SK-N-SH treated with all-trans-retinoic acid at 6 μM for 48 hours (cell line): Measurements from ENCODE around the gene SAE1.

ENCODE experiments used
- ATAC-seq: fragments of 200-7000 bp; cut with Tn5 transposase; 3 replicates; pipeline ENCODE4 v1.9.1; 2020; ENCODE audit warnings: mild to moderate bottlenecking, moderate library complexity
- GLIS3 ChIP-seq: fragments of 250-450 bp; sonication (Bioruptor Pico); IDR thresholded peaks from 2 replicates; pipeline ENCODE4 v1.5.0; 2020; ENCODE audit warnings: mild to moderate bottlenecking, moderate library complexity
- OSR1 ChIP-seq: fragments of 250-450 bp; sonication (Bioruptor Pico); IDR thresholded peaks from 2 replicates; pipeline ENCODE4 v1.8.0; 2022; ENCODE audit warnings: moderate library complexity, mild to moderate bottlenecking, inconsistent platforms
- PPARA ChIP-seq: fragments of 250-450 bp; sonication (Bioruptor Pico); IDR thresholded peaks from 2 replicates; pipeline ENCODE4 v1.5.0; 2020; ENCODE audit warnings: mild to moderate bottlenecking, borderline replicate concordance
- RARB ChIP-seq: fragments of 250-450 bp; sonication (Bioruptor Pico); IDR thresholded peaks from 2 replicates; pipeline ENCODE4 v1.8.0; 2021; ENCODE audit warnings: mild to moderate bottlenecking, moderate library complexity
- SNAI2 ChIP-seq: fragments of 250-450 bp; sonication (Bioruptor Pico); IDR thresholded peaks from 2 replicates; pipeline ENCODE4 v1.5.0; 2020; ENCODE audit warnings: mild to moderate bottlenecking, moderate library complexity
- ZFP3 ChIP-seq: fragments of 250-450 bp; sonication (Bioruptor Pico); IDR thresholded peaks from 2 replicates; pipeline ENCODE4 v1.5.0; 2020; ENCODE audit warnings: mild to moderate bottlenecking, moderate library complexity
- ZFP30 ChIP-seq: fragments of 450-650 bp; formaldehyde crosslinking; IDR thresholded peaks from 2 replicates; pipeline ENCODE4 v1.5.0; 2022; ENCODE audit warnings: mild to moderate bottlenecking, moderate library complexity
- ZNF565 ChIP-seq: fragments of 450-650 bp; formaldehyde crosslinking; conservative IDR thresholded peaks from 2 replicates; pipeline ENCODE4 v1.5.0; 2020; ENCODE audit warnings: low read depth, mild to moderate bottlenecking, moderate library complexity
- ZNF70 ChIP-seq: fragments of 450-650 bp; formaldehyde crosslinking; IDR thresholded peaks from 2 replicates; pipeline ENCODE4 v1.5.0; 2020; ENCODE audit warnings: mild to moderate bottlenecking, moderate library complexity
- TF ChIP-seq, protein P1 (sequence below): fragments of 250-450 bp; sonication (Bioruptor Pico); IDR thresholded peaks from 2 replicates; pipeline ENCODE4 v1.5.1; 2021; ENCODE audit warnings: mild to moderate bottlenecking, moderate library complexity
- TF ChIP-seq, protein P2 (sequence below): fragments of 250-450 bp; sonication (Bioruptor Pico); IDR thresholded peaks from 2 replicates; pipeline ENCODE4 v1.8.0; 2021; ENCODE audit warnings: low read depth, mild to moderate bottlenecking, moderate library complexity, borderline replicate concordance
- TF ChIP-seq, protein P3 (sequence below): fragments of 250-450 bp; sonication (Bioruptor Pico); IDR thresholded peaks from 2 replicates; pipeline ENCODE4 v1.8.0; 2020; ENCODE audit warnings: mild to moderate bottlenecking, moderate library complexity, borderline replicate concordance

Gene SAE1

DNA sequence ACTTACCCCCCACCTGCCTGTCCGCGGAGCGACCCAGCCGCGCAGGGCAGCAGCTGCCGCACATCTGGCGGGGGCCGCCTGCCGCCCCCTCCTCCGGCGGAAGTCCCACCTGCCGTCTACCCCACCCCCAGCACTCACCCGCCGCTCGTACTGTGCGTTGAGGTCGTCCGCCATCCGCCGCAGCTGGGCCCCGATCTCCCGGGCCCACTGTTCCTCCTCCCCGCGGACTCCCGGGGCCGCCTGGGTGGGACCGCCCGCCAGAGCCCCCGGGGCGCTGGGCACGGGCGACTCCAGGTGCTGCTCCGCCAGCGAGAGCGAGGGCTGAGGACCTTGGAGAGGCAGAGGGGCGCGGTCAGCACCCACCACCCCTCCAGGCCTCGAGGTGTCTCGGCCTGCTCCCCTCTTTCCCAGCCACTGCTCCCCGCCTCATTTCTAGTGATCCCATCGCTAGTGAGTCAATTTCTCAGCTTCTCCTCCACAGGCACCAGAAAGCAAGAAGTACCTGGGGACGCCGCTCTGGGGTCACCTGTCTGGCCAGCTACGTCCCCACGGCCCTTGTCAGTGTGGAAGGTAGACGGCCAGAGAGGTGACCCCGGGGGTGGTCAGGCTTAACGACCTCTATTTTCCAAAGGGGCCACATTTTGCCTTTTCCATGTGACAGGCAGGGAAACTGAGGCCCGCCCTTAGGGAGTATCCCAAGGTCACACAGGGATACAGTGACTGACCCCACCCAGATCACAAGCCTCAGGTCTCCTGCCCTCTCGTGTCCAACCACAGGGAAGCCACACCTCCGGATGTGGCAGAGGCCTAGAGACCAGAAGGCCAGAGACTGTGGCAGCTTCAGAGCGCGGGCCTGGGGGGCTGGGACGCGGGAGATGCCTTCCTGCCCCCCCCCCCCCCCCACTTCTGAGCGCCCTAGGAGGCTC, 96.1 kb downstream of the SAE1 start:
- peak; percentile 47 for ATAC-seq
- TF ChIP-seq ZNF70 (no peak), OSR1 (no peak), PPARA (CRISPR knock-in tag) (no peak)
- TF ChIP-seq, protein P1, sequence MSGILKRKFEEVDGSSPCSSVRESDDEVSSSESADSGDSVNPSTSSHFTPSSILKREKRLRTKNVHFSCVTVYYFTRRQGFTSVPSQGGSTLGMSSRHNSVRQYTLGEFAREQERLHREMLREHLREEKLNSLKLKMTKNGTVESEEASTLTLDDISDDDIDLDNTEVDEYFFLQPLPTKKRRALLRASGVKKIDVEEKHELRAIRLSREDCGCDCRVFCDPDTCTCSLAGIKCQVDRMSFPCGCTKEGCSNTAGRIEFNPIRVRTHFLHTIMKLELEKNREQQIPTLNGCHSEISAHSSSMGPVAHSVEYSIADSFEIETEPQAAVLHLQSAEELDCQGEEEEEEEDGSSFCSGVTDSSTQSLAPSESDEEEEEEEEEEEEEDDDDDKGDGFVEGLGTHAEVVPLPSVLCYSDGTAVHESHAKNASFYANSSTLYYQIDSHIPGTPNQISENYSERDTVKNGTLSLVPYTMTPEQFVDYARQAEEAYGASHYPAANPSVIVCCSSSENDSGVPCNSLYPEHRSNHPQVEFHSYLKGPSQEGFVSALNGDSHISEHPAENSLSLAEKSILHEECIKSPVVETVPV (CRISPR knock-in tag): no peak
- TF ChIP-seq, protein P2, sequence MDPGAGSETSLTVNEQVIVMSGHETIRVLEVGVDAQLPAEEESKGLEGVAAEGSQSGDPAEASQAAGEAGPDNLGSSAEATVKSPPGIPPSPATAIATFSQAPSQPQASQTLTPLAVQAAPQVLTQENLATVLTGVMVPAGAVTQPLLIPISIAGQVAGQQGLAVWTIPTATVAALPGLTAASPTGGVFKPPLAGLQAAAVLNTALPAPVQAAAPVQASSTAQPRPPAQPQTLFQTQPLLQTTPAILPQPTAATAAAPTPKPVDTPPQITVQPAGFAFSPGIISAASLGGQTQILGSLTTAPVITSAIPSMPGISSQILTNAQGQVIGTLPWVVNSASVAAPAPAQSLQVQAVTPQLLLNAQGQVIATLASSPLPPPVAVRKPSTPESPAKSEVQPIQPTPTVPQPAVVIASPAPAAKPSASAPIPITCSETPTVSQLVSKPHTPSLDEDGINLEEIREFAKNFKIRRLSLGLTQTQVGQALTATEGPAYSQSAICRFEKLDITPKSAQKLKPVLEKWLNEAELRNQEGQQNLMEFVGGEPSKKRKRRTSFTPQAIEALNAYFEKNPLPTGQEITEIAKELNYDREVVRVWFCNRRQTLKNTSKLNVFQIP: no peak

DNA sequence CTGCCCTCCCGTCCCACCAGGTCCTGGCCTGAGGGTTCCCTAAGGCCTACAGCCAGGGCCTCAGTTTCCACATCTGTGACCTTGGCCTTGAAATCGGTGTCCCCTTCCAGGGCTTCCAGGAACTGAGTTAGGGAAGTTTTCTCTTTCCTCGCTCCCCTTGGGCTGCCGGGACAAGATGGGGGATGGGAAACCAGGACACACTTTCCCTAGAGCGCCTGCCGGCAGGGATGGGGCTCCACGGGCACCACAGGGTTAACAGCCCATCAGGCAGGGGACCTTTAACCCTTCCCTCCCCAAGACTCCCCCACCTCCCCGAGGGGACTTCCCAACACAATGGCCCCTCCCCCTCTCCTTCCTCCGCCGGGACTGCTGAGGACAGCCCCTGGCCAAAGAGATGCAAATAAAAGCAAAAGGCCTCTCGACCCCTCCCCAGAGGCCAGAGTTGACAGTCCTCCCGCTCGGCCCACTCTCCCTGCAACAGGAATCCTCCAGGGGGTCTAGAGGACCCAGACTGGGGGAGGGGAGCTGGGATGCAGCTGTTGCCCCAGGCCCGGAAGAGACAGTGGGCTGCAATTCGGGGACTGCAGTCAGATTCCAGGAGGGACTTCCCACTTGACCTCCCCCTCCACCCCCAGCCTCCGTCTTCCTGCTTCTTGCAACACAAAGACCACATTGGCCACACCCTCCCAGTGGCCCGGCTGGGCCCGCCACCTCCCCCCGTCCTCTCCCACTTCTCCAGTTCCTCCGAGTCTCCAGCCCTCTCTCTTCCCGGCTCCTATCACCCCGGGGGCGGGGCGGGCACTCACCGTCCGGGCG, 96.9 kb downstream of the SAE1 start:
- no peak for TF ChIP-seq ZFP30 (CRISPR knock-in tag)
- TF ChIP-seq ZNF70: no peak
- TF ChIP-seq, protein P1 (CRISPR knock-in tag): 0 out of 2 replicates have a peak, but pooled peaks have one; percentile 57
- TF ChIP-seq, protein P3, sequence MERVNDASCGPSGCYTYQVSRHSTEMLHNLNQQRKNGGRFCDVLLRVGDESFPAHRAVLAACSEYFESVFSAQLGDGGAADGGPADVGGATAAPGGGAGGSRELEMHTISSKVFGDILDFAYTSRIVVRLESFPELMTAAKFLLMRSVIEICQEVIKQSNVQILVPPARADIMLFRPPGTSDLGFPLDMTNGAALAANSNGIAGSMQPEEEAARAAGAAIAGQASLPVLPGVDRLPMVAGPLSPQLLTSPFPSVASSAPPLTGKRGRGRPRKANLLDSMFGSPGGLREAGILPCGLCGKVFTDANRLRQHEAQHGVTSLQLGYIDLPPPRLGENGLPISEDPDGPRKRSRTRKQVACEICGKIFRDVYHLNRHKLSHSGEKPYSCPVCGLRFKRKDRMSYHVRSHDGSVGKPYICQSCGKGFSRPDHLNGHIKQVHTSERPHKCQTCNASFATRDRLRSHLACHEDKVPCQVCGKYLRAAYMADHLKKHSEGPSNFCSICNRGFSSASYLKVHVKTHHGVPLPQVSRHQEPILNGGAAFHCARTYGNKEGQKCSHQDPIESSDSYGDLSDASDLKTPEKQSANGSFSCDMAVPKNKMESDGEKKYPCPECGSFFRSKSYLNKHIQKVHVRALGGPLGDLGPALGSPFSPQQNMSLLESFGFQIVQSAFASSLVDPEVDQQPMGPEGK: 0 out of 2 replicates have a peak, but pooled peaks have one; percentile 25
- TF ChIP-seq, all 23 proteins: peak for 2
- ATAC-seq: peak; percentile 51

DNA sequence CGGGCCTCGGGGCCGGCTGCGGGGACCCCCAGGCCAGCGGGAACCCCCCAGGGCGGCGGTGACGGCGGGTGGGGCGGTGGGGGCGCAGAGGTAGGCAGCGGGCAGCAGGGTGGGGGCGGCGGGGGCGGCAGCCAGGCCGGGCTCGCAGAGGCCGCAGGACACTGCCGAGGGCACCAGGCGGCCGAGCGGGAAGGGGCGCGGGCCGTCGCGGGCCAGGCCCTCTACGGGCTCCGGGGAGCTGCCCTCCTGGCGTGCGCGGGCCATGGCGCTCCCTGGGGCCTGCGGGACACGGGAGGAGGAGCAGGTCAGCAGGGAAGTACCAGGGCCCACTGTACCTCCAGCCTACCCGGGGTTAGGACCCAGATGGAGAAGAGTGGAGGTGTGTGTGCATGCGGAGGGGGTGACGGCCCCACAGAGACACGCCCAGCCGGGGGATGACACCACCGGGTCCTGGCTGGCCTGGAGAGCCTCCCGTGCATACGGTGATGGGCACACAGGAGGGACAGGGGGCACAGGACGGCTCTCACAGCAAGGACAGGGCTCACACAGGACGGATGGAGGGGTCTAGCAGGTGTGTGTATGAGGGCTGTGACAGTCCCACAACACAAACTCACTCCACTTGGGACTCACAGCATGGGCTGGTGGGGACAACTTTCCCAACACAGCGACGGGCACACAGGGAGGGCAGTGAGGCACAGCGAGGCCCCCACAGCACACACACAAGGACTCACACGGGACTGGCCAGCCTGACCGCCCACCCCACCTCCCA, 97.7 kb downstream of the SAE1 start:
- peak; percentile 3 for ATAC-seq
- TF ChIP-seq RARB (CRISPR knock-in tag): no peak
- TF ChIP-seq SNAI2 (CRISPR knock-in tag): no peak
- TF ChIP-seq, protein P1 (CRISPR knock-in tag): no peak
- TF ChIP-seq, protein P2: no peak
- TF ChIP-seq GLIS3 (CRISPR knock-in tag): no peak
- TF ChIP-seq ZNF565 (CRISPR knock-in tag): no peak
- no peak for TF ChIP-seq ZFP3 (CRISPR knock-in tag)
